Measurements from ENCODE around the gene FYB1.

The FYB1 gene

GRCh38 chr5:39211773-39212172, 7.6 kb downstream of the FYB1 start:
- H3K9me3 ChIP-seq: no peaks in the 10 kb centered on the region
- peaks cover 14% of the 10 kb centered on the region for H3K27me3 ChIP-seq
- H3K36me3 ChIP-seq: no peaks in the 10 kb centered on the region
- H3K4me1 ChIP-seq: no peaks in the 10 kb centered on the region
- H3K4me3 ChIP-seq (ENCODE audit: low read depth, low read length): no peak overlapping the region
- TF ChIP-seq CTCF (IDR thresholded peaks at IDR 0.05; ENCODE audit: low read depth, low read length): no peak
- DNase-seq: no peak

GRCh38 chr5:39209924-39210323, 9.4 kb downstream of the FYB1 start:
- DNase-seq: no peak
- no peak overlapping the region for H3K4me3 ChIP-seq (ENCODE audit: low read depth, low read length)
- no peaks in the 10 kb centered on the region for H3K9me3 ChIP-seq
- H3K27me3 ChIP-seq: peaks cover 18% of the 10 kb centered on the region
- no peaks in the 10 kb centered on the region for H3K36me3 ChIP-seq
- H3K4me1 ChIP-seq: no peaks in the 10 kb centered on the region
- no peak for TF ChIP-seq CTCF (IDR thresholded peaks at IDR 0.05; ENCODE audit: low read depth, low read length)

GRCh38 chr5:39208471-39208870, 10.9 kb downstream of the FYB1 start:
- no peak for DNase-seq
- H3K9me3 ChIP-seq: no peaks in the 10 kb centered on the region
- H3K36me3 ChIP-seq: no peaks in the 10 kb centered on the region
- no peaks in the 10 kb centered on the region for H3K4me1 ChIP-seq
- peaks cover 18% of the 10 kb centered on the region for H3K27me3 ChIP-seq
- H3K4me3 ChIP-seq (ENCODE audit: low read depth, low read length): no peak overlapping the region
- no peak for TF ChIP-seq CTCF (IDR thresholded peaks at IDR 0.05; ENCODE audit: low read depth, low read length)

GRCh38 chr5:39207345-39208045, 11.9 kb downstream of the FYB1 start:
- no peak for DNase-seq
- Histone ChIP-seq H3K36me3 (no peaks in the 10 kb centered on the region), H3K9me3 (no peaks in the 10 kb centered on the region), H3K4me3 (ENCODE audit: low read depth, low read length) (no peak overlapping the region), H3K27me3 (peaks cover 18% of the 10 kb centered on the region), H3K4me1 (no peaks in the 10 kb centered on the region)
- TF ChIP-seq CTCF (IDR thresholded peaks at IDR 0.05; ENCODE audit: low read depth, low read length): no peak

- H3K36me3 ChIP-seq: no peaks in the 10 kb centered on the region
- no peaks in the 10 kb centered on the region for H3K4me1 ChIP-seq
- H3K27me3 ChIP-seq: peaks cover 18% of the 10 kb centered on the region
- DNase-seq: no peak
- no peaks in the 10 kb centered on the region for H3K9me3 ChIP-seq
- H3K4me3 ChIP-seq (ENCODE audit: low read depth, low read length): no peak overlapping the region
- TF ChIP-seq CTCF (IDR thresholded peaks at IDR 0.05; ENCODE audit: low read depth, low read length): no peak
These were observed 12.6 kb downstream of the FYB1 start for GRCh38 chr5:39206630-39207321.

- peaks cover 18% of the 10 kb centered on the region for H3K27me3 ChIP-seq
- no peaks in the 10 kb centered on the region for H3K36me3 ChIP-seq
- TF ChIP-seq CTCF (IDR thresholded peaks at IDR 0.05; ENCODE audit: low read depth, low read length): no peak
- no peak overlapping the region for H3K4me3 ChIP-seq (ENCODE audit: low read depth, low read length)
- no peaks in the 10 kb centered on the region for H3K9me3 ChIP-seq
- H3K4me1 ChIP-seq: no peaks in the 10 kb centered on the region
- no peak for DNase-seq
These were observed 13.8 kb downstream of the FYB1 start for GRCh38 chr5:39205550-39205949.
